Small intestine (tissue), 7 donors: Measurements from ENCODE around the gene MDGA2. TPM values are rescaled to one million over a fixed set of nuclear protein-coding genes. Genes with fewer than 3 reads are reported as not detected.

Source experiments
- DNase-seq, 2 donors: peaks; one replicate each; pipeline versions ENCODE4 v3.0.0 to v3.0.0-alpha.2; 2013
- FAIRE-seq: peaks from 2 replicates; lab custom pipeline; 2012; peaks lifted over from hg19 to GRCh38; lab: Jason Lieb, UNC
- H3K27ac ChIP-seq, 3 donors: one replicate each; pipeline ENCODE4 v1.5.1; 2013; ENCODE audit warnings: low read length in 2 of 3, mild to moderate bottlenecking in 2 of 3, control low read depth in 1 of 3, inconsistent platforms in 1 of 3, low read depth in 1 of 3, moderate library complexity in 1 of 3
- H3K27me3 ChIP-seq, 3 donors: one replicate each; pipeline ENCODE4 v1.6.1; 2013; ENCODE audit warnings: low read length in 3 of 3, inconsistent platforms in 1 of 3; ENCODE audit not compliant: control insufficient read depth in 3 of 3, insufficient read depth in 3 of 3
- H3K36me3 ChIP-seq, 3 donors: one replicate each; pipeline ENCODE4 v1.6.1; 2013; ENCODE audit warnings: low read length in 3 of 3, inconsistent platforms in 1 of 3, low read depth in 1 of 3, mild to moderate bottlenecking in 1 of 3, moderate library complexity in 1 of 3; ENCODE audit not compliant: control insufficient read depth in 3 of 3, insufficient read depth in 2 of 3
- H3K4me1 ChIP-seq, 3 donors: one replicate each; pipeline ENCODE4 v1.6.1; 2013; ENCODE audit warnings: low read length in 2 of 3, inconsistent platforms in 1 of 3, low read depth in 1 of 3, mild to moderate bottlenecking in 1 of 3, moderate library complexity in 1 of 3; ENCODE audit not compliant: control insufficient read depth in 3 of 3, insufficient read depth in 2 of 3
- H3K4me3 ChIP-seq, 3 donors: one replicate each; pipeline ENCODE4 v1.5.1; 2013; ENCODE audit warnings: low read length in 3 of 3, control low read depth in 1 of 3, inconsistent platforms in 1 of 3, low read depth in 1 of 3, mild to moderate bottlenecking in 1 of 3, moderate library complexity in 1 of 3
- H3K9me3 ChIP-seq, 2 donors: one replicate each; pipeline ENCODE4 v1.6.1; 2013; ENCODE audit warnings: low read depth in 1 of 2, low read length in 1 of 2; ENCODE audit not compliant: control insufficient read depth in 2 of 2, insufficient read depth in 1 of 2
- WGBS, 3 donors: extraction: QIAGEN DNeasy Blood & Tissue Kit; methylation state at CpG; one replicate each; pipeline ENCODE4 v1.1.7; 2013; 5-methylcytosine and 5-hydroxymethylcytosine counted together
- polyA plus RNA-seq, 4 donors: library from polyadenylated mRNA; stranded (reverse) in 3 of 4; unstranded in 1 of 4; fragments of 200-250 nt in 3 of 4; fragments of 120-200 nt in 1 of 4; gene quantifications; one replicate each; pipeline versions ENCODE4 v1.2.1 to v1.2.3, GENCODE V29; 2013
- donor health status: healthy with polysubstance abuse.
- donor health status: control.
- donor health status: control.
- donor health status: Bipolar disorder and iron deficiency.
- donor health status: healthy.

Gene MDGA2
- polyA plus RNA-seq, 4 donors = 0.01 to 0.06 TPM; not detected in 2

DNA sequence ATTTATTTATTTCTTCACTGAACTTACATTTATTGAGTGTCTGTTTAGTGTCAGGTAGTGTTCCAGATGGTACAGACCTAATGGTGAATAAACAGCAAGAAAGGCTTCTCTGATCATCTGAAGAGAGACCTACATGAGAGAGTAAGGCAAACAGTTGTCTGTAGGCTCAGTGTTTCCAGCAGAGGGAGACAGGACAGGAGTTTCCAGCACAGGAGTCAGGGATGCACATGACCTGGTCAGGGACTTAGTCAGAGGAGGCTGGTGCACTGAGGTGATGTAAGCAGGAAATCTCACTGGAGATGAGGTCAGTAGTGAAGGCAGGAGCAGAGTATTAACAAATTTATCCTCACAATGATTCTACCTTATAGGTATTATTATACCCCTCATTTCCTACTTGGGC is 233.2 kb downstream of the MDGA2 start:
- H3K27ac ChIP-seq = no peak overlapping the region
- H3K4me1 ChIP-seq = no peaks in the 10 kb centered on the region
- DNase-seq (no peak), FAIRE-seq (no peak)
- no peaks in the 10 kb centered on the region for H3K36me3 ChIP-seq
- no peaks in the 10 kb centered on the region for H3K27me3 ChIP-seq
- no peaks in the 10 kb centered on the region for H3K9me3 ChIP-seq
- H3K4me3 ChIP-seq = no peak overlapping the region

- Histone ChIP-seq H3K9me3 (no peaks in the 10 kb centered on the region), H3K27me3 (no peaks in the 10 kb centered on the region), H3K36me3 (no peaks in the 10 kb centered on the region), H3K4me3 (no peak overlapping the region), H3K4me1 (no peaks in the 10 kb centered on the region), H3K27ac (no peak overlapping the region)
- FAIRE-seq (no peak), DNase-seq (no peak)
- 49 to 62% (median 54%) methylated on average over 2 of the region's 2 CpGs for WGBS, 3 donors
Observed at GRCh38 chr14:47439953-47440352, 235.5 kb downstream of the MDGA2 start.

- FAIRE-seq = no peak
- H3K4me3 ChIP-seq = no peak overlapping the region
- WGBS, 3 donors = 22 to 43% (median 31%) methylated on average over 1 of the region's 1 CpG
- H3K36me3 ChIP-seq = no peaks in the 10 kb centered on the region
- DNase-seq = no peak
- no peak overlapping the region for H3K27ac ChIP-seq
- H3K4me1 ChIP-seq = no peaks in the 10 kb centered on the region
- H3K27me3 ChIP-seq = no peaks in the 10 kb centered on the region
- H3K9me3 ChIP-seq = no peaks in the 10 kb centered on the region
Observed at GRCh38 chr14:47438650-47439140, 236.7 kb downstream of the MDGA2 start.

DNA sequence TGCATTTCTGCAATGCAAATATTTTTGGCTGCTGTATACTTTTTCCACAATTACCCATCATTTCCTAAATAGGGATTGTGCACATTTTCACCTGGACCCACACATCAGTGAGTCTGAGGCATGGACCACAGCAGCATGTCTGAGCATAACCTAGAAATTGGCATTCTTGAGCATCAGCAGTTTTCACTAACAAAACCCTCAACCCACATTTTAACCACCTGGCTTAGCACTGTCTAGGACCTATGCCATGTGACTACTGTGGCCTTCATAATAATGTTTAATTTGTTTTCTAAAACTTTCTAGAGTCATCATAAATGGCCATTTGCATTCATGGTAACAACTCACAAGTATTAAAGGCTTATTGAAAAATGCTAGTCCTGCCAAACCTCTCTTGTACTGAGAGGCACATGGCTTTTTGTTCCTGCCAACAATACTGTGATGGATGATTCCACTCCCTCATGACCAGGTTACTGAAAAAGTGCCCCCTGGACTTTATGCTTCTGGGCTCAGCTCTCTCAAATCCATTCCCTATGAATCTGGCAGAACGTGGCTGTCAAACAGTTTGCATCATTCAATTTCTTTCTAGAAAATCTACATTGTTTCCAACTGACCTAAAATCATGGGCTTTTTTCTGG is 240.0 kb downstream of the MDGA2 start:
- no peak overlapping the region for H3K27ac ChIP-seq
- DNase-seq = no peak
- H3K9me3 ChIP-seq = no peaks in the 10 kb centered on the region
- WGBS, 3 donors = 50 to 62% (median 56%) methylated on average over 1 of the region's 1 CpG
- H3K27me3 ChIP-seq = no peaks in the 10 kb centered on the region
- FAIRE-seq = no peak
- no peaks in the 10 kb centered on the region for H3K4me1 ChIP-seq
- H3K4me3 ChIP-seq = no peak overlapping the region
- H3K36me3 ChIP-seq = no peaks in the 10 kb centered on the region

DNA sequence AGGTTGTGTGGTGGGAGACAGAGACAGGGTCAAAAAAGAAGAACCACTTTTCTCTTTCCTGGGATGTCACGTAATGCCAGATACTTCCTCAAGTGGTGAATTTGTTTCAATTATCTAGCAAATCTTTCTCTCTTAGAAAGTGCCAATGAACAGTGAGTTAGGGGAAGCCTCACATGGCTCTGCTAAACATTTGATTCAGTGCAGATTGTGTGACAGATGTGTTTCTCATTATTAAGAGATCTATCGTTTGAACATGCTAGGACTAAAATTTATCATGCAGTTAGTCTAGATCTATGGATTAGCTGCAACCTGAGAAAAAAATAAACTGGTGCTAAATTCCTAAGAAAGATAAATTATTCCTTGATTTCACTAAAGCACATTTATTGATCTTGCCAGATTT is 247.8 kb downstream of the MDGA2 start:
- FAIRE-seq = no peak
- H3K27me3 ChIP-seq = no peaks in the 10 kb centered on the region
- H3K36me3 ChIP-seq = no peaks in the 10 kb centered on the region
- DNase-seq = no peak
- no peaks in the 10 kb centered on the region for H3K9me3 ChIP-seq
- H3K4me1 ChIP-seq = no peaks in the 10 kb centered on the region
- WGBS, 3 donors = 58 to 63% (median 60%) methylated on average over 2 of the region's 2 CpGs
- H3K27ac ChIP-seq = no peak overlapping the region
- H3K4me3 ChIP-seq = no peak overlapping the region

- no peak for FAIRE-seq
- 75 to 82% (median 79%) methylated on average over 4 of the region's 4 CpGs for WGBS, 3 donors
- Histone ChIP-seq H3K9me3 (no peaks in the 10 kb centered on the region), H3K36me3 (no peaks in the 10 kb centered on the region), H3K4me1 (no peaks in the 10 kb centered on the region), H3K27ac (no peak overlapping the region), H3K27me3 (no peaks in the 10 kb centered on the region), H3K4me3 (no peak overlapping the region)
- no peak for DNase-seq
Observed at GRCh38 chr14:47425302-47425701, 250.1 kb downstream of the MDGA2 start.

DNA sequence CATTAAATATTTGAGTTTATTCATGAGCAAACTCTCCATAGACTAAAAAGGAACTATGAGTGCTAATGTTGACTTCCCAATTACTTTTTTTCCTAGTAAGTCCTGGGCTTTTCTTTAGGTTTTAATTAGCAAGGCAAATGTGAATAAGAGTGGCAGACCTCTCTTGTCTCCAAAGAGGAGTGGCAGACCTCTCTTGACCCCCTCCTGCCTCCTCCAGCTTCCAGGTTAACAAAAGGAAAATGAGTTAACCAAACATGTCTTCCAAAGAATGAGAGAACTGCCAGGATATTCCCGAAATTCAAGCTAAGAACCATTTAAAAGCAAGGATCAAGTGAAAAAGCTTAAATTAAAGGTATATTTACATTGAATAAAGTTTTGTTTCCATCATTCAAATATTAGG is 253.2 kb downstream of the MDGA2 start:
- Histone ChIP-seq H3K36me3 (no peaks in the 10 kb centered on the region), H3K9me3 (no peaks in the 10 kb centered on the region), H3K4me3 (no peak overlapping the region), H3K4me1 (no peaks in the 10 kb centered on the region), H3K27ac (no peak overlapping the region), H3K27me3 (no peaks in the 10 kb centered on the region)
- no peak for DNase-seq
- FAIRE-seq = no peak
- 27 to 56% (median 39%) methylated on average over 1 of the region's 1 CpG for WGBS, 3 donors

DNA sequence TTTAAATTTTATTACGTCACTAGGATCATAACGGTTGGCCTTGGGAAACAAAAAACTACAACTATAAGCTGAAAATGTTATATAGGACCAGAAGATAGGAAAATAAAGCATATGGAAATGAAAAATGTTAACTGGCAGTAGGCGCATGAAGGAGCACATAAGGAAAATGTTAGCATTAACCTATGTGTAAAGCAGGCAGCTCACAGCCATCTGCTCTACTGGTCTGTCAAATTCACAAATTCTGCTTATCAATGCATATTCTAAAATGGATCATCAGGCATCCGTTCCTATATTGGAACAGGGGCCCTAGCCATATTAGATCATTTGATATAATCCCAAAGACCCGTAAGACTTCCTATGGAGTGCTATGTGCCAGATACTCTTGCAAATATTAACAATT is 263.9 kb downstream of the MDGA2 start:
- no peak overlapping the region for H3K4me3 ChIP-seq
- H3K36me3 ChIP-seq = no peaks in the 10 kb centered on the region
- FAIRE-seq (no peak), DNase-seq (no peak)
- no peak overlapping the region for H3K27ac ChIP-seq
- H3K4me1 ChIP-seq = no peaks in the 10 kb centered on the region
- H3K9me3 ChIP-seq = no peaks in the 10 kb centered on the region
- H3K27me3 ChIP-seq = no peaks in the 10 kb centered on the region
- 83 to 91% (median 84%) methylated on average over 5 of the region's 5 CpGs for WGBS, 3 donors

DNA sequence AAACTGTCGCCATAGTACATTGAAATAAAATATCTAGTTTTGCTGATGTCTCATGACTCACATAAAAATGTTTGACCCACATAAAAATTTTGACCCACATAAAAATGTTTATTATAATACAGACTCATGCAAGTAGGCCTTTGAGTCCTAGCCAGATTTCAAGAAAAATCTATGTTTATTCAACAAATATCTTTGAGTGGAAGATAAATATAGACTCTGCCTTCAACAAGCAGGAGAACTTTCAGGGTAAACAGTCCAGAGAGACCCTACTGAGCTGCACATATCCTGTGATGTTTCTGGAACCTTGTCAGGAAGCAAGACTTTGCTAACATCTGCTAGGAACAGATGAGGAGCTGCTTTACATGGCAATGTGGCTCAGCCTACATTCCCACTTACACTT is 283.1 kb downstream of the MDGA2 start:
- Histone ChIP-seq H3K4me1 (no peaks in the 10 kb centered on the region), H3K4me3 (no peak overlapping the region), H3K27me3 (no peaks in the 10 kb centered on the region), H3K27ac (no peak overlapping the region), H3K9me3 (no peaks in the 10 kb centered on the region), H3K36me3 (no peaks in the 10 kb centered on the region)
- WGBS, 3 donors = 47 to 64% (median 50%) methylated on average over 1 of the region's 1 CpG
- DNase-seq (peak in 1 of 2 donors; percentile 2), FAIRE-seq (no peak)
